GM10847 (cell line): ENCODE measurements around the gene RHBDL2.

Experiments used
- POLR2A ChIP-seq: IDR thresholded peaks from 2 replicates; pipeline ENCODE4 v1.6.1; 2011; ENCODE audit not compliant: insufficient read length; ENCODE audit errors: extremely low read depth

RHBDL2 gene

DNA sequence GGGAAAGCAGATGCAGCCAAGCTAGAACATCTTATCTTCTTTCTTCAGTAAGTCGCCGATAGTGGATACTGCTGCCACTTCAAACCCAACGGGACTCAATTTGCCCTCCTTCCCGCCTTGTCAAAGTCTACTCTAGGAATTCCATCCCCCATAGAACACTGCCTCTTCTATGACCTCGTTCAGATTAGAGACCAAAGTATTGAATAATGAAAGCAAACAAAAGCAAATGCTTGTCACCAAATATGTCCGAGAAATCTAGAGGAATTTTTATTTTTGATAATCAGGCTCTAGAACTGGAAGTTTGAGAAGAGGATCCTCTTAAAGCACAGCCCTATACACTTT is 81.2 kb downstream of the RHBDL2 start:
- no peak for TF ChIP-seq POLR2A

DNA sequence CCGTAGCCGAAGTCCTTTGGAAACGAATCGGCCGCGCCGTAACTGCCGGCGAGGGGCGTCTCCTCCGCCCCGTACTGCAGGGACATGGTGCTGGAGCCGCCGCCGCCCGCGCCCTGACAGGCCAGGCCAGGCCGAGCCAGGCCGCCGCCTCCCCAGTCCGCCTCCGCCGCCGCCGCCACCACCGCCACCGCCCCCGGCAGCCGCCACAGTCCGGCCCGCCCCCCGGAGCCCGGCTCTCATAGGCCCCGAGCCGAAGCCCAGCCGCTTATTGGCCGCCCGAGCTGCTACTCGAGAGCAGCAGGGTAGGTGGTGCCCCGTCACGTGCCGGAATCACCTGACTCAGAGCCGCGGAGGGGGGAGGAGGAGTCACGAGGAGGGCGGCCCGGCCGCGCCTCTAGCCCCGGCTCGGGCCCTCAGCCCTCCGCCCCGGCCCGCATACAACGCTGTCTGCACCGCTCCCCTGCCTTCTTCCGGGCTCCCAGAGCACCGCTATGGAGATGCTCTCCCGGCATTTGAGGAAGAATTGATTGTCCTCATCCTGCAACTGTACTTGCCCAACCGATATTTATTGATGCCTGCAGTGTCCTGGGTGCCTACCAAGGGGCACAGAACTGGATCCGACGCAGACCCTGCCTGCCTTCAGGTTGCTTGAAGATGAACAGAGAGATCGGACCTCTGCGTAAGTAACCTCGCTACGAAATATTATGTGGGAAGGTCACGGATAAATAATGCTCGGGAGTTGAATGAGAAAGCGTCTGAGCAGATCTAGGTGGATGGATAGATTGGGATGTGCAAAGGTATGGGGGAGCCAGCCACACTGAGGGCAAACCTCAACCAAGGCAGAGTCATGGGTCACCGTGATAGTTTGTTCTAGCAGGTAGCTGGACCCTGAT is 81.8 kb downstream of the RHBDL2 start, which contains the start of gene RRAGC:
Gene RRAGC (minus strand): TSS at position 212 of the 893 bp plus-strand sequence. CDS start 126 bp downstream, at position 86.
- TF ChIP-seq POLR2A: peak; percentile 59

DNA sequence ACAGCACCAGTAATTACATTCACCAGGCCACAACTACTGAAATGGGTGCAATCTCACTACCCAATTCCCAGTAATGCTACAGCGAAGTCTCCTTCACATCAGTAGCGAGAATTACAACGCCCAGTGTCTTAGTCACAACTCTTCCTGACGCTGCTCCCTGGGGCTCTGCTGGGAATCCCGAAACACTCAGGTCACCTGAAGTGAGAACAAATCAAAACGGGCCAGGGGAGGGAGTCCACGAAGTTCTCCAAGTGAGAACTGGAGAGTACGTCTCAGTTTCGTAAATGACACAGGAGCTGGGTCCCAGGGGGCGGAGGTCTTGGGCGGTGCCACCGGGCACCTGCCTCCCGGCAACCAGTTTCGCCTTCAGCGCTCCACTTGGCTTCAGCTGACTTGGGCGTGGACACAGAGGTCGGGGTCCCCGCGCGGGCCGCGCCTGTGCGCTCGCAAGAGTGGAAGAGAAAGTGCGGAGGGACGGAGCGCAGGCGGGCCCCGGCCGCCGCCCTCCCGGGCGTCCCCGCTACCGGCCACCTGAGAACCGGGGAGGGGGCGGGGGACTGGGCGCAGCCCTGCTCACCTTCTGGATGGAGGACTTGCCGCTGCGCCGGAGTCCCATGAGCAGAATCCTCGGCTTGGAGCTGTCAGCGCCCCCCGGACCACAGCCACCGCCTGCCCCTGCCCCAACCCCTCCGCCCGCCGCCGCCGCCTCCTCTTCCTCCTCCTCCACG is 82.6 kb downstream of the RHBDL2 start:
- TF ChIP-seq POLR2A: no peak

DNA sequence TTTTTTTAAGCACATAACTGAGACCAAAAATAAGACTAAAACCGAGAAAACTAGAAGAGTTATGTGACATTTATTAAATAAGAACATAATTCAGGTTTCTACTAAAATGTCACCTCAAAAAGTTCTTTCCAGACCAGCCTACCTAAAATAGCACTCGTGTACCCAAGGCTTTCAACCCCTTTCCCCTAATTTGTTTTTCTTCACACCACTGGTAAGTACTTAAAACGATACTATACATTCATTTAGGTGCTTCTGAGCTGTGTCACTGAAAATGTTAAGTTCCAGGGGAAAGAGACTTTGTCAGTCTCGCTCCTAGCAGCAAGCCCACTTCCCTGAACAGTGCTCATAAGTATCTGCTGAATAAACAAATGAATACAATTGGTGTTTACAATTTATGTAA is 88.8 kb downstream of the RHBDL2 start:
- TF ChIP-seq POLR2A: no peak

DNA sequence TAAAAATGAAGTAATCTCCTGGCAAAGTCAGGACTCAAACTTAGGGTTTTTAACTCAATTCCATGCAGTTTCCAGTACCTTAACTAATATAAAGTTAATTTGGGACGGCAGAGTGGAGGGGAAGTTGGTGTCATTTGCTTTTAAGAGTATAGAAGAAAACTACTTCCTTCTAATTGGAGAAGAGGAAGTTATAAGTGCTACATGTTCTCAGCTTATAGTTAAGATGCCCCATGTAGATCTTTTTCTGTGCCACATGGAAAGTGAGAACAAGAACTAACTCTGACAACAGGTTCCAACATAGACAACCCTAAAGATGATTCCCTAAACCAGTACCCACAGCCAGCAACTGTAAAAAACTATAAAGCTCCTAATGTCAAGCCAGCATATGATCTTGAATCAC is 93.6 kb downstream of the RHBDL2 start:
- TF ChIP-seq POLR2A: no peak

DNA sequence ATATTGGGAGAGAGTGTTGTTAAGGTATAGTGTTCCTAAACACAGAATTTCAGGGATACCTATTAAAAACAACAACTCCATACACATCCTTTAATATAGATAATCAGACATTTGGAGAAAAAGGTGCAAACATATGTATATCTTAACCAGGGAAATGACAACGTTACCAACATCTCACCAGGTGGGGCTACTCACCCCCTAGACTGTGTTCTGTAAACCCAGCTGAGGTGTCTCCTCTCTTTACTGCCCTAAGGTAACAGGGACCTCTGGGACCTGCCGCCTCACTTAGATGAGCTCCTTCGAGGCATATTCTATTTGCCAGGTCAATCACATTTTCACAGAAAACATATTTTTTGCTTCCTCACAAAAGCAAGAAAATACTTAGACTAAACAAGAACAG is 95.4 kb downstream of the RHBDL2 start:
- no peak for TF ChIP-seq POLR2A

DNA sequence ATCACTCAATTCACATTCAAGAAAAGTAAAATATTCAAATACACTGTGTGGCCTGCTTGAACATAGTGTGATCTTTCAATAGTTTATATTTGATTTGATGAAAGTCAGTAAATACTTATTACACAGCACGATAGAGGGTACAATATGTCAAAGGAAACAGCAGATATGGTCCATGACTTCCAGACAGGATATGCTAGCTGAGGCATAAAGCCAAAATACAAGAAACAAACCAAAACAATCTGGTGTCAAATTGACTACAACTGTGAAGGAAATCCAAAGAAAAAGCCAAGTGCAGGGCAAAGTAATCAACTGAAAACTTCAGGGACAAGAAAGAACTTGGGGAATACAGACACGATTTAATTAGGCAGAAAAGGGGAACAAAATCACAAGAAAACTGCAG is 101.3 kb downstream of the RHBDL2 start:
- TF ChIP-seq POLR2A: no peak

DNA sequence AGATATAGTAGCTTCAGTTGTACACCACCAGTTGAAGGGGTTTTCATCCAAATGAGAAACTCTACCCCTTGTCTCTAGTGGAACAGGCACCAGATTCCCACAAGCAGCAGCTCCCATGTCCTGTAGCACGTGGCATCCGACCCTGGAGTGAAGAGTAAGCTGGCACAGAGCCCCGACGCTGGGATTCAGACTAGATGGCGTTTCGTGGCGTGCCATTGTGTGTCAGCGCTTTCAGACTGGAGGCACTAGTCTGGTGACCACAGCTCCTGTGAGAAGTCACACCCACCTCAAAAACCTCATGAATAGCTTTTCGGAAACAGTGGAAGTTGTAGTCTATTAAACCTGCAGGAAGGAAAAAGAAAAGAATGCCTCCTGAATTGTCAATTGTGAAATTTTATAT is 102.3 kb downstream of the RHBDL2 start:
- no peak for TF ChIP-seq POLR2A
